Caco-2 (cell line): ENCODE data around the gene FNDC3B. TPM values are rescaled to one million over a fixed set of nuclear protein-coding genes. Genes with fewer than 3 reads are reported as not detected.

Experiments
- BruUV-seq: library from RNA; stranded (reverse); fragments of 400-500 nt; replicated peaks from 2 replicates; lab custom pipeline; 2021; lab: Mats Ljungman, UMichigan
- CTCF ChIA-PET: fragments of 300-600 bp; sonication (Branson Sonifier 250); formaldehyde crosslinking; loops from one replicate; lab custom pipeline; 2022; ENCODE audit warnings: antibody characterized with exemption; lab: Charles Lee
- POLR2A ChIA-PET: fragments of 300-600 bp; sonication (Branson Sonifier 250); formaldehyde crosslinking; loops from one replicate; lab custom pipeline; 2022; ENCODE audit warnings: antibody characterized with exemption; lab: Charles Lee
- DNase-seq, 2 experiments: peaks; one replicate each; pipeline versions ENCODE4 v3.0.0 to v3.0.0-alpha.2; 2020 to 2022
- H3K27me3 ChIP-seq: replicated peaks from 2 replicates; pipeline ENCODE4 v1.6.0; 2011; ENCODE audit warnings: low read length; ENCODE audit not compliant: control insufficient read depth, insufficient read depth
- H3K36me3 ChIP-seq: 2 replicates; pipeline ENCODE4 v1.5.1; 2011; ENCODE audit warnings: low read length; ENCODE audit not compliant: control insufficient read depth, insufficient read depth
- H3K4me1 ChIP-seq: fragments of 250-450 bp; sonication (Bioruptor Pico); 2 replicates; pipeline ENCODE4 v1.5.1; 2020; ENCODE audit warnings: mild to moderate bottlenecking
- H3K4me3 ChIP-seq: 2 replicates; pipeline ENCODE4 v1.5.1; 2011; ENCODE audit warnings: low read depth, mild to moderate bottlenecking, control low read depth, low read length
- H3K9me3 ChIP-seq: fragments of 250-450 bp; sonication (Bioruptor Pico); 2 replicates; pipeline ENCODE4 v1.5.1; 2020; ENCODE audit warnings: mild to moderate bottlenecking, moderate library complexity
- H3K27ac Mint-ChIP-seq: one replicate; pipeline ENCODE4 v1.8.0; 2022; ENCODE audit warnings: mixed read lengths; ENCODE audit not compliant: unreplicated experiment
- H3K27me3 Mint-ChIP-seq: one replicate; pipeline ENCODE4 v1.8.0; 2022; ENCODE audit warnings: mixed read lengths; ENCODE audit not compliant: insufficient read depth, unreplicated experiment
- H3K36me3 Mint-ChIP-seq: one replicate; pipeline ENCODE4 v1.8.0; 2022; ENCODE audit warnings: mild to moderate bottlenecking, mixed read lengths; ENCODE audit not compliant: insufficient read depth, unreplicated experiment
- H3K4me1 Mint-ChIP-seq: one replicate; pipeline ENCODE4 v1.8.0; 2022; ENCODE audit warnings: low read depth, mixed read lengths; ENCODE audit not compliant: unreplicated experiment
- H3K4me3 Mint-ChIP-seq: one replicate; pipeline ENCODE4 v1.8.0; 2022; ENCODE audit warnings: mild to moderate bottlenecking, moderate library complexity, mixed read lengths; ENCODE audit not compliant: unreplicated experiment
- H3K9me3 Mint-ChIP-seq: one replicate; pipeline ENCODE4 v1.8.0; 2022; ENCODE audit warnings: mixed read lengths; ENCODE audit not compliant: unreplicated experiment
- CTCF ChIP-seq, 2 experiments: fragments of 200-600 bp in 1 of 2; IDR thresholded peaks; 1 replicate in 1 of 2; 2 replicates in 1 of 2; pipeline versions ENCODE4 v1.5.1 to v1.8.0; 2011 to 2022; ENCODE audit warnings: antibody characterized with exemption in 1 of 2, control low read depth in 1 of 2, inconsistent platforms in 1 of 2, low read depth in 1 of 2, low read length in 1 of 2, mild to moderate bottlenecking in 1 of 2, moderate library complexity in 1 of 2; ENCODE audit not compliant: insufficient read depth in 1 of 2, severe bottlenecking in 1 of 2, unreplicated experiment in 1 of 2
- intact Hi-C: fragments of 100-400 bp; cut with micrococcal nuclease; formaldehyde crosslinking; loops from one replicate; pipeline ENCODE4 v1.10.0; 2022; ENCODE audit not compliant: unreplicated experiment
- total RNA-seq: library from RNA; stranded (reverse); gene quantifications from 2 replicates; pipeline ENCODE4 v1.2.3, GENCODE V29; 2022

FNDC3B gene
- total RNA-seq, 1 experiment from 2014 or later: 59.8 TPM

- H3K4me1 ChIP-seq: no peaks in the 10 kb centered on the region
- Mint-ChIP-seq H3K4me1 (no peaks in the 10 kb centered on the region), H3K27me3 (no peaks in the 10 kb centered on the region), H3K4me3 (no peak overlapping the region), H3K36me3 (no peaks in the 10 kb centered on the region), H3K9me3 (no peaks in the 10 kb centered on the region), H3K27ac (no peak overlapping the region)
- H3K36me3 ChIP-seq: no peaks in the 10 kb centered on the region
- H3K4me3 ChIP-seq: no peak overlapping the region
- intact Hi-C loops: no loop called here
- no peaks in the 10 kb centered on the region for H3K9me3 ChIP-seq
- CTCF ChIA-PET: no interaction called here
- H3K27me3 ChIP-seq: no peaks in the 10 kb centered on the region
- POLR2A ChIA-PET: no interaction called here
- DNase-seq: no peak
- TF ChIP-seq CTCF (IDR thresholded peaks at IDR 0.05; ENCODE audit: insufficient read depth in 1 of 2, low read depth in 1 of 2, low read length in 1 of 2, severe bottlenecking in 1 of 2, unreplicated experiment in 1 of 2): no peak
- no TSS peak for BruUV-seq
Observed at GRCh38 chr3:172021859-172022258, 17.5 kb upstream of the FNDC3B start.

- no peak overlapping the region for H3K4me3 Mint-ChIP-seq
- H3K4me1 Mint-ChIP-seq: no peaks in the 10 kb centered on the region
- no peaks in the 10 kb centered on the region for H3K9me3 ChIP-seq
- H3K4me1 ChIP-seq: no peaks in the 10 kb centered on the region
- no peaks in the 10 kb centered on the region for H3K27me3 ChIP-seq
- no peak for TF ChIP-seq CTCF (IDR thresholded peaks at IDR 0.05; ENCODE audit: insufficient read depth in 1 of 2, low read depth in 1 of 2, low read length in 1 of 2, severe bottlenecking in 1 of 2, unreplicated experiment in 1 of 2)
- DNase-seq: no peak
- ChIA-PET POLR2A (no interaction called here), CTCF (no interaction called here)
- intact Hi-C loops: no loop called here
- no peaks in the 10 kb centered on the region for H3K9me3 Mint-ChIP-seq
- H3K36me3 Mint-ChIP-seq: no peaks in the 10 kb centered on the region
- H3K27ac Mint-ChIP-seq: no peak overlapping the region
- no TSS peak for BruUV-seq
- no peaks in the 10 kb centered on the region for H3K36me3 ChIP-seq
- no peaks in the 10 kb centered on the region for H3K27me3 Mint-ChIP-seq
- no peak overlapping the region for H3K4me3 ChIP-seq
Observed at GRCh38 chr3:172023915-172024314, 15.5 kb upstream of the FNDC3B start.

GRCh38 chr3:172024679-172025078 is 14.7 kb upstream of the FNDC3B start:
- H3K9me3 Mint-ChIP-seq: no peaks in the 10 kb centered on the region
- H3K4me3 Mint-ChIP-seq: no peak overlapping the region
- Histone ChIP-seq H3K9me3 (no peaks in the 10 kb centered on the region), H3K36me3 (no peaks in the 10 kb centered on the region), H3K27me3 (no peaks in the 10 kb centered on the region), H3K4me1 (no peaks in the 10 kb centered on the region), H3K4me3 (no peak overlapping the region)
- no TSS peak for BruUV-seq
- intact Hi-C loops: no loop called here
- CTCF ChIA-PET: no interaction called here
- H3K4me1 Mint-ChIP-seq: no peaks in the 10 kb centered on the region
- TF ChIP-seq CTCF (IDR thresholded peaks at IDR 0.05; ENCODE audit: insufficient read depth in 1 of 2, low read depth in 1 of 2, low read length in 1 of 2, severe bottlenecking in 1 of 2, unreplicated experiment in 1 of 2): no peak
- no peak overlapping the region for H3K27ac Mint-ChIP-seq
- DNase-seq: no peak
- H3K27me3 Mint-ChIP-seq: no peaks in the 10 kb centered on the region
- POLR2A ChIA-PET: no interaction called here
- H3K36me3 Mint-ChIP-seq: no peaks in the 10 kb centered on the region
